HepG2 (cell line): ENCODE measurements around the gene SLC25A22. TPM values are rescaled to one million over a fixed set of nuclear protein-coding genes. Genes with fewer than 3 reads are reported as not detected.

ENCODE experiments used
- ATAD3A ChIP-seq: sonication (generic); formaldehyde crosslinking; IDR thresholded peaks from 2 replicates; pipeline ENCODE4 v1.4.0; 2020; ENCODE audit warnings: missing genetic modification reagents
- BRF2 ChIP-seq: sonication (generic); formaldehyde crosslinking; IDR thresholded peaks from 2 replicates; pipeline ENCODE4 v1.8.1; 2022; ENCODE audit warnings: mild to moderate bottlenecking, missing genetic modification reagents
- CENPX ChIP-seq: sonication (generic); formaldehyde crosslinking; IDR thresholded peaks from 2 replicates; pipeline ENCODE4 v1.9.0; 2021; ENCODE audit warnings: mild to moderate bottlenecking, missing genetic modification reagents, moderate library complexity
- FOXA1 ChIP-seq, 2 experiments: fragments of 450-650 bp in 1 of 2; sonication (generic) in 1 of 2; formaldehyde crosslinking in 1 of 2; IDR thresholded peaks; 2 replicates each; pipeline versions ENCODE4 v1.4.0 to v1.6.1; 2016 to 2020; ENCODE audit warnings: missing genetic modification reagents in 1 of 2
- FOXC1 ChIP-seq: sonication (generic); formaldehyde crosslinking; IDR thresholded peaks from 2 replicates; pipeline ENCODE4 v1.8.0; 2022; ENCODE audit warnings: mild to moderate bottlenecking, missing genetic modification reagents, borderline replicate concordance
- MXD1 ChIP-seq: sonication (generic); formaldehyde crosslinking; IDR thresholded peaks from 2 replicates; pipeline ENCODE4 v1.4.0; 2020; ENCODE audit warnings: mild to moderate bottlenecking, missing genetic modification reagents
- NFE2 ChIP-seq: sonication (generic); formaldehyde crosslinking; IDR thresholded peaks from 2 replicates; pipeline ENCODE4 v1.4.0; 2020; ENCODE audit warnings: missing genetic modification reagents
- PHF8 ChIP-seq: sonication (generic); formaldehyde crosslinking; IDR thresholded peaks from 2 replicates; pipeline ENCODE4 v1.5.0; 2020; ENCODE audit warnings: missing genetic modification reagents
- RARA ChIP-seq: IDR thresholded peaks from 2 replicates; pipeline ENCODE4 v1.6.1; 2016; ENCODE audit warnings: missing genetic modification reagents, missing compliant biosample characterization
- RXRA ChIP-seq: sonication (generic); formaldehyde crosslinking; IDR thresholded peaks from 2 replicates; pipeline ENCODE4 v1.5.1; 2020; ENCODE audit warnings: missing genetic modification reagents
- THAP8 ChIP-seq: sonication (generic); formaldehyde crosslinking; IDR thresholded peaks from 2 replicates; pipeline ENCODE4 v1.5.1; 2020; ENCODE audit warnings: missing genetic modification reagents, mild to moderate bottlenecking, borderline replicate concordance
- ZBTB26 ChIP-seq: IDR thresholded peaks from 2 replicates; pipeline ENCODE4 v1.6.1; 2016; ENCODE audit warnings: missing compliant biosample characterization, missing genetic modification reagents, borderline replicate concordance
- ZBTB38 ChIP-seq: sonication (generic); formaldehyde crosslinking; IDR thresholded peaks from 2 replicates; pipeline ENCODE4 v1.5.1; 2020; ENCODE audit warnings: mild to moderate bottlenecking, missing genetic modification reagents
- ZMAT5 ChIP-seq: sonication (generic); formaldehyde crosslinking; IDR thresholded peaks from 2 replicates; pipeline ENCODE4 v1.5.0; 2020; ENCODE audit warnings: mild to moderate bottlenecking, low read depth, missing genetic modification reagents, borderline replicate concordance
- ZNF136 ChIP-seq: sonication (generic); formaldehyde crosslinking; IDR thresholded peaks from 2 replicates; pipeline ENCODE4 v1.8.1; 2022; ENCODE audit warnings: low read depth, mild to moderate bottlenecking, moderate library complexity, missing genetic modification reagents
- ZNF576 ChIP-seq: sonication (generic); formaldehyde crosslinking; IDR thresholded peaks from 2 replicates; pipeline ENCODE4 v1.4.0; 2020; ENCODE audit warnings: mild to moderate bottlenecking, missing genetic modification reagents
- ZNF639 ChIP-seq: conservative IDR thresholded peaks from 2 replicates; pipeline ENCODE4 v1.6.1; 2018; ENCODE audit warnings: missing genetic modification reagents
- ZSCAN21 ChIP-seq: sonication (generic); formaldehyde crosslinking; IDR thresholded peaks from 2 replicates; pipeline ENCODE4 v1.8.0; 2022; ENCODE audit warnings: mild to moderate bottlenecking, missing genetic modification reagents, moderate library complexity, borderline replicate concordance
- polyA plus RNA-seq, 8 experiments: library from polyadenylated mRNA; depleted of rRNA in 3 of 8; stranded (reverse) in 7 of 8; unstranded in 1 of 8; fragments of >200 nt; fragmentation: Illumina TruSeq in 4 of 8; extraction: Trizol in 4 of 8; gene quantifications; 2 replicates each; pipeline versions ENCODE4 v1.2.1 to v1.2.3, GENCODE V29; 2011 to 2016; ENCODE audit warnings: low read depth in 4 of 8, missing spikeins in 1 of 8, mixed read lengths in 1 of 8; ENCODE audit not compliant: insufficient read depth in 1 of 8
- total RNA-seq, 5 experiments: library from RNA; depleted of rRNA; stranded (reverse); fragments of >200 nt; fragmentation: Illumina TruSeq; extraction: Trizol; gene quantifications; 2 replicates each; pipeline ENCODE4 v1.2.3, GENCODE V29; 2016; ENCODE audit warnings: low read depth in 1 of 5
- TF ChIP-seq, protein P1 (sequence below): sonication (generic); formaldehyde crosslinking; IDR thresholded peaks from 2 replicates; pipeline ENCODE4 v1.4.0; 2020; ENCODE audit warnings: mild to moderate bottlenecking, missing genetic modification reagents

Gene SLC25A22
- total and polyA plus RNA-seq, 2 of the 13 experiments (the other 11 are each of a cell fraction or from before 2014, with no cell fraction given) = 12.4 to 19.2 TPM

DNA sequence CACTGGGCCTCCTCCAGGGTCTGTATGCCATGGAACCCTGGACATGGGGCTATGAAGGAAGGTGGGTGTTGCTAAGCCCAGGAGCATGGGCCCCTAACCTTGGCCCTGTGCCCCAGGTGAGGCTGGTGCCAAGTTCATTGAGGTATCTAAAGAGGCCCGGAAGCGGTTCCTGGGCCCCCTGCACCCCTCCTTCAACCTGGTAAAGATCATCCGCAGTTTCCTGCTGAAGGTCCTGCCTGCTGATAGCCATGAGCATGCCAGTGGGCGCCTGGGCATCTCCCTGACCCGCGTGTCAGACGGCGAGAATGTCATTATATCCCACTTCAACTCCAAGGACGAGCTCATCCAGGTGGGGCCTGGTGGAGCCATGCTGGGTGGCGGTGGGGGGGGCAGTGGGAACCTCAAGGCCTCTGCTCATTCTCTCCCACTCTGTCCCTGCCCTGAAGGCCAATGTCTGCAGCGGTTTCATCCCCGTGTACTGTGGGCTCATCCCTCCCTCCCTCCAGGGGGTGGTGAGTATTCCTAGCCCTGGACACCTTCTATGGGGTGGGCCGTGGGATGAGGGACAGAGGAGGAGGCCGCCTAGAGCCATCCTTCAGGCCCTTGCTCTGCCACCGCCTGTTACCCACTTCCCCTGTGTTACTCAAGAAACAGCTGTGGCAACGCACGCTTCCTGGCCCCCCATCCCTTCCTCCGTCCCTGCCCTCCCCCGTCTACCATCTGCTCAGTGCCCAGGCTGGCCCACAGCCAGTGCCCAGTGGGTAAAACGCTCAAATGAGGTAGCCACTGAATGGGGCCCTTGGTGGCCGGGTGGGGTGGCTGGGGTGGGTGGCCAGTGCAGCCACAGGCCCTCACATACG, 23.7 kb upstream of the SLC25A22 start (continued):
- no peak for TF ChIP-seq ZNF639 (CRISPR knock-in tag)
- TF ChIP-seq ZNF136 (CRISPR knock-in tag) = no peak
- TF ChIP-seq ZMAT5 (CRISPR knock-in tag) = no peak
- no peak for TF ChIP-seq FOXA1 (IDR thresholded peaks at IDR 0.05)
- TF ChIP-seq FOXA1 (CRISPR knock-in tag; IDR thresholded peaks at IDR 0.05) = no peak
- no peak for TF ChIP-seq ATAD3A (CRISPR knock-in tag)
- TF ChIP-seq NFE2 = no peak
- no peak for TF ChIP-seq RXRA
- TF ChIP-seq FOXC1 (CRISPR knock-in tag) = 0 out of 2 replicates have a peak, but pooled peaks have one; percentile 18
- no peak for TF ChIP-seq ZSCAN21 (CRISPR knock-in tag)
- TF ChIP-seq MXD1 (CRISPR knock-in tag) = no peak
- TF ChIP-seq PHF8 (CRISPR knock-in tag) = no peak
- TF ChIP-seq, protein P1, sequence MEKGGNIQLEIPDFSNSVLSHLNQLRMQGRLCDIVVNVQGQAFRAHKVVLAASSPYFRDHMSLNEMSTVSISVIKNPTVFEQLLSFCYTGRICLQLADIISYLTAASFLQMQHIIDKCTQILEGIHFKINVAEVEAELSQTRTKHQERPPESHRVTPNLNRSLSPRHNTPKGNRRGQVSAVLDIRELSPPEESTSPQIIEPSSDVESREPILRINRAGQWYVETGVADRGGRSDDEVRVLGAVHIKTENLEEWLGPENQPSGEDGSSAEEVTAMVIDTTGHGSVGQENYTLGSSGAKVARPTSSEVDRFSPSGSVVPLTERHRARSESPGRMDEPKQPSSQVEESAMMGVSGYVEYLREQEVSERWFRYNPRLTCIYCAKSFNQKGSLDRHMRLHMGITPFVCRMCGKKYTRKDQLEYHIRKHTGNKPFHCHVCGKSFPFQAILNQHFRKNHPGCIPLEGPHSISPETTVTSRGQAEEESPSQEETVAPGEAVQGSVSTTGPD (CRISPR knock-in tag) = no peak
- TF ChIP-seq BRF2 (CRISPR knock-in tag) = no peak
- no peak for TF ChIP-seq ZBTB38 (CRISPR knock-in tag)
- no peak for TF ChIP-seq ZNF576 (CRISPR knock-in tag)
- TF ChIP-seq RARA (CRISPR knock-in tag) = no peak
- TF ChIP-seq CENPX (CRISPR knock-in tag) = no peak
- no peak for TF ChIP-seq THAP8
- no peak for TF ChIP-seq ZBTB26
